Tibial nerve (tissue), 4 donors: ENCODE results near the gene CYLD.

Source experiments
- CTCF ChIP-seq, 5 experiments: fragments of 200-600 bp in 3 of 5; fragments of 450-650 bp in 2 of 5; sonication (generic) in 3 of 5; IDR thresholded peaks; one replicate each; pipeline ENCODE4 v1.5.1; 2016 to 2019; ENCODE audit warnings: antibody characterized with exemption in 5 of 5, mild to moderate bottlenecking in 3 of 5, moderate library complexity in 2 of 5
- EP300 ChIP-seq, 2 donors: sonication (generic); formaldehyde crosslinking; IDR thresholded peaks; one replicate each; pipeline ENCODE4 v1.6.1; 2017; ENCODE audit warnings: antibody characterized with exemption in 2 of 2, mild to moderate bottlenecking in 1 of 2

GRCh38 chr16:50736448-50736847, 5.4 kb upstream of the CYLD start:
- TF ChIP-seq EP300 (IDR thresholded peaks at IDR 0.05): no peak
- TF ChIP-seq CTCF (IDR thresholded peaks at IDR 0.05): no peak
